ENCODE measurements around the gene EXOC2.

DNA sequence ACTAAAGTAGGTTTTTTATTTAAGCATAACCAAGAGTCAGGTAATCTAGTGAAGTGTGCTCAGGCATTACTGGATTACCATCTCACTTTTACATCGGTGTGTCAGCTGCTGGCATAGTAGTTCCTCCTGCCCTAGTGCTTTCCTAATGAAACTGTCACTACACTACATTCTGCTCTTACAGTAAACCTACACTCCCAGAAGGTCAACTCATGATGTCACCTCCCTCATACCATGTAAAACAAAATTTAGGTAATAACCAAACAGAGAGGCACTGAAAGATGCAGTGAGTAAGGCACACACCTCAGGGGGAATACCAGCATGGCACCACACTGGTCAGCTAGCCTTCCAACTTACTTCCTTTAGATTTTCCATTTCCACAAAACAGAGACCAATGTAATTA lies 59.3 kb downstream of the EXOC2 start:
- TF ChIP-seq, protein P1, sequence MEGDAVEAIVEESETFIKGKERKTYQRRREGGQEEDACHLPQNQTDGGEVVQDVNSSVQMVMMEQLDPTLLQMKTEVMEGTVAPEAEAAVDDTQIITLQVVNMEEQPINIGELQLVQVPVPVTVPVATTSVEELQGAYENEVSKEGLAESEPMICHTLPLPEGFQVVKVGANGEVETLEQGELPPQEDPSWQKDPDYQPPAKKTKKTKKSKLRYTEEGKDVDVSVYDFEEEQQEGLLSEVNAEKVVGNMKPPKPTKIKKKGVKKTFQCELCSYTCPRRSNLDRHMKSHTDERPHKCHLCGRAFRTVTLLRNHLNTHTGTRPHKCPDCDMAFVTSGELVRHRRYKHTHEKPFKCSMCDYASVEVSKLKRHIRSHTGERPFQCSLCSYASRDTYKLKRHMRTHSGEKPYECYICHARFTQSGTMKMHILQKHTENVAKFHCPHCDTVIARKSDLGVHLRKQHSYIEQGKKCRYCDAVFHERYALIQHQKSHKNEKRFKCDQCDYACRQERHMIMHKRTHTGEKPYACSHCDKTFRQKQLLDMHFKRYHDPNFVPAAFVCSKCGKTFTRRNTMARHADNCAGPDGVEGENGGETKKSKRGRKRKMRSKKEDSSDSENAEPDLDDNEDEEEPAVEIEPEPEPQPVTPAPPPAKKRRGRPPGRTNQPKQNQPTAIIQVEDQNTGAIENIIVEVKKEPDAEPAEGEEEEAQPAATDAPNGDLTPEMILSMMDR (IDR thresholded peaks at IDR 0.05), result no peak
- no peak for TF ChIP-seq POLR2A (IDR thresholded peaks at IDR 0.05)
